Activated CD8-positive, alpha-beta T cell treated with anti-CD3 and anti-CD28 coated beads for 36 hours (primary cell): ENCODE data around the gene PARVB. TPM values are rescaled to one million over a fixed set of nuclear protein-coding genes. Genes with fewer than 3 reads are reported as not detected.

Source experiments
- ATAC-seq: fragments of 200-7000 bp; cut with Tn5 transposase; one replicate; pipeline ENCODE4 v1.10.0; 2021; ENCODE audit warnings: mild to moderate bottlenecking, moderate library complexity
- CTCF ChIA-PET: fragments of 350-600 bp; sonication (Branson Sonifier 250); formaldehyde crosslinking; loops from one replicate; lab custom pipeline; 2021; ENCODE audit warnings: antibody characterized with exemption; lab: Charles Lee
- POLR2A ChIA-PET: fragments of 350-600 bp; sonication (Branson Sonifier 250); formaldehyde crosslinking; loops from one replicate; lab custom pipeline; 2021; ENCODE audit warnings: antibody characterized with exemption; lab: Charles Lee
- DNase-seq: peaks from one replicate; pipeline ENCODE4 v3.0.0-alpha.2; 2020
- H3K27ac Mint-ChIP-seq: one replicate; pipeline ENCODE4 v1.8.0; 2021; ENCODE audit warnings: mild to moderate bottlenecking, mixed read lengths
- H3K27me3 Mint-ChIP-seq: one replicate; pipeline ENCODE4 v1.8.0; 2021; ENCODE audit warnings: mixed read lengths
- H3K36me3 Mint-ChIP-seq: one replicate; pipeline ENCODE4 v1.8.0; 2021; ENCODE audit warnings: low read depth, mixed read lengths
- H3K4me1 Mint-ChIP-seq: one replicate; pipeline ENCODE4 v1.8.0; 2021; ENCODE audit warnings: low read depth, mixed read lengths
- H3K4me3 Mint-ChIP-seq: one replicate; pipeline ENCODE4 v1.8.0; 2021; ENCODE audit warnings: mild to moderate bottlenecking, moderate library complexity, mixed read lengths
- H3K9me3 Mint-ChIP-seq: one replicate; pipeline ENCODE4 v1.8.0; 2021; ENCODE audit warnings: mixed read lengths
- CTCF ChIP-seq: fragments of 200-600 bp; IDR thresholded peaks from one replicate; pipeline ENCODE4 v1.8.0; 2022; ENCODE audit warnings: antibody characterized with exemption, mild to moderate bottlenecking
- intact Hi-C: fragments of 100-400 bp; cut with micrococcal nuclease; formaldehyde crosslinking; loops from one replicate; pipeline ENCODE4 v1.10.0; 2022
- total RNA-seq, 2 experiments: library from RNA; stranded (reverse); gene quantifications; one replicate each; pipeline ENCODE4 v1.2.3, GENCODE V29; 2021

PARVB gene
- total RNA-seq, 2 experiments from 2014 or later, result 71.0 to 73.1 TPM

- CTCF ChIA-PET, result no interaction called here
- no peaks in the 10 kb centered on the region for H3K9me3 Mint-ChIP-seq
- no peak for ATAC-seq
- no peaks in the 10 kb centered on the region for H3K36me3 Mint-ChIP-seq
- intact Hi-C loops, result no loop called here
- H3K4me1 Mint-ChIP-seq, result no peaks in the 10 kb centered on the region
- no peak overlapping the region for H3K27ac Mint-ChIP-seq
- no peak for TF ChIP-seq CTCF
- POLR2A ChIA-PET, result no interaction called here
- no peak overlapping the region for H3K4me3 Mint-ChIP-seq
- no peaks in the 10 kb centered on the region for H3K27me3 Mint-ChIP-seq
- DNase-seq, result no peak
These were observed 194.0 kb downstream of the PARVB start for GRCh38 chr22:44218071-44218470.

- Mint-ChIP-seq H3K4me1 (no peaks in the 10 kb centered on the region), H3K36me3 (no peaks in the 10 kb centered on the region), H3K27ac (no peak overlapping the region), H3K9me3 (no peaks in the 10 kb centered on the region), H3K4me3 (no peak overlapping the region), H3K27me3 (no peaks in the 10 kb centered on the region)
- ATAC-seq, result no peak
- TF ChIP-seq CTCF, result no peak
- POLR2A ChIA-PET, result no interaction called here
- intact Hi-C loops, result no loop called here
- DNase-seq, result no peak
- CTCF ChIA-PET, result no interaction called here
These were observed 195.2 kb downstream of the PARVB start for GRCh38 chr22:44219101-44219870.

GRCh38 chr22:44220727-44221680 lies 196.9 kb downstream of the PARVB start:
- Mint-ChIP-seq H3K27me3 (peaks cover 5% of the 10 kb centered on the region), H3K4me1 (no peaks in the 10 kb centered on the region), H3K27ac (no peak overlapping the region), H3K9me3 (no peaks in the 10 kb centered on the region), H3K4me3 (no peak overlapping the region), H3K36me3 (no peaks in the 10 kb centered on the region)
- ChIA-PET POLR2A (no interaction called here), CTCF (no interaction called here)
- intact Hi-C loops, result no loop called here
- ATAC-seq (no peak), DNase-seq (no peak)
- no peak for TF ChIP-seq CTCF

GRCh38 chr22:44221710-44222475 lies 197.8 kb downstream of the PARVB start:
- no peak for TF ChIP-seq CTCF
- ATAC-seq, result no peak
- intact Hi-C loops, result no loop called here

More at GRCh38 chr22:44221710-44222475, 197.8 kb downstream of the PARVB start:
- CTCF ChIA-PET, result no interaction called here
- Mint-ChIP-seq H3K27me3 (peaks cover 9% of the 10 kb centered on the region), H3K36me3 (no peaks in the 10 kb centered on the region), H3K27ac (no peak overlapping the region), H3K4me1 (no peaks in the 10 kb centered on the region), H3K4me3 (no peak overlapping the region), H3K9me3 (no peaks in the 10 kb centered on the region)
- DNase-seq, result no peak
- POLR2A ChIA-PET, result no interaction called here

Other genes starting within 250 kb of the PARVB start
- under 1 TPM; 0.16 to 0.29 TPM for gene EFCAB6, start 212.0 kb upstream of the PARVB start, total RNA-seq
- not detected for gene SULT4A1, start 161.8 kb upstream of the PARVB start, total RNA-seq
- gene PNPLA5, start 132.3 kb upstream of the PARVB start, total RNA-seq, result not detected
- under 1 TPM; 0.58 to 0.70 TPM for gene PNPLA3, start 100.5 kb upstream of the PARVB start, total RNA-seq
- 10 to 100 TPM; 41.7 to 42.2 TPM for gene SAMM50, start 68.9 kb upstream of the PARVB start, total RNA-seq
- gene PARVG, start 156.6 kb downstream of the PARVB start, total RNA-seq, result 10 to 100 TPM; 76.5 to 76.9 TPM